ENCODE measurements around the gene PGRMC1.
"Not testable (repeated sequence)": the region's sequence is repeated elsewhere in the genome, so short reads cannot be mapped to it uniquely, and the experiment has no call there.

PGRMC1 gene

GRCh38 chrX:119235872-119236622, at the start of gene PGRMC1:
PGRMC1 (plus strand) TSS chrX:119236285; CDS start chrX:119236364, 79 bp downstream.
- DNase-seq = peak; percentile 70

DNA sequence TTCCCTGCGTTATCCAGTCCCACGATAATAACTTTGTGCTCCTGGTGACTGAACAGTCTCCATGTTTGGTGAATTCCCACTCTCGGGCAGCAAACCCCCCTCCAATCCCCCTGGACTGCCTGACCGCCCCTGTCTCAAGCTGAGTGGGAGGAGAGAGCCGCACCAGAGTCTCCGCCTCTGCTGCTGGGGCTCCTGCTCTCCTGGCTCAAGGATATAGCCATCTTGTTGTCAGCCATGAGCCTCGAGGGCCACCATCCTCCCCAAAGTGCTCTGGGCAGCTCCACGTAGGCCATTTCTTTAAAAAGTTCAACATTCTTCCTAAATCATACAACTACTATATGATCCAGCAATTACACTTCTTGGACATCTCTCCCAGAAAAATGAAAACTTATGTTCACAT, 49.3 kb upstream of the PGRMC1 start:
- DNase-seq = no peak

GRCh38 chrX:119187298-119187697, 48.8 kb upstream of the PGRMC1 start:
- no peak for DNase-seq

DNA sequence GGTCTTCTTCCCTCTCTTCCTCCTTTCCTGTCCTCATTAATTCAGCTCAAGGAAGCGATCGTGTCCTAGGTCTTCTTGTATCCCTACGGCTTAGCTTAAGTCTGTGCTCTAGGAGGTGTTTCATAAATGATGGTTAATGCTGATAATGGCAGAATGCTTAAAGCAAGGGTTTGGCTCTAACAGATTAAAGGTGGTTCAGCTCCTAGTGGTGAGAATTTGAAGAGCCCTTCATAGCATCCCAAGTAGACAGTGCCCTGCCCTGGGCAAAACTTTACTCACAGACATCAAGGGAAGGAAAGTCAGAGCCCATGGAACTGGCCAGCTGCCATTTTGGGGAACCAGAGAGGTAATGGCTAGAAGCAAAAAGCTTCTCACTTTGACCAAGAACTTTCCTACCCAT, 47.0 kb upstream of the PGRMC1 start:
- DNase-seq = no peak

- no peak for DNase-seq
Measured at GRCh38 chrX:119189595-119189994, 46.5 kb upstream of the PGRMC1 start.

DNA sequence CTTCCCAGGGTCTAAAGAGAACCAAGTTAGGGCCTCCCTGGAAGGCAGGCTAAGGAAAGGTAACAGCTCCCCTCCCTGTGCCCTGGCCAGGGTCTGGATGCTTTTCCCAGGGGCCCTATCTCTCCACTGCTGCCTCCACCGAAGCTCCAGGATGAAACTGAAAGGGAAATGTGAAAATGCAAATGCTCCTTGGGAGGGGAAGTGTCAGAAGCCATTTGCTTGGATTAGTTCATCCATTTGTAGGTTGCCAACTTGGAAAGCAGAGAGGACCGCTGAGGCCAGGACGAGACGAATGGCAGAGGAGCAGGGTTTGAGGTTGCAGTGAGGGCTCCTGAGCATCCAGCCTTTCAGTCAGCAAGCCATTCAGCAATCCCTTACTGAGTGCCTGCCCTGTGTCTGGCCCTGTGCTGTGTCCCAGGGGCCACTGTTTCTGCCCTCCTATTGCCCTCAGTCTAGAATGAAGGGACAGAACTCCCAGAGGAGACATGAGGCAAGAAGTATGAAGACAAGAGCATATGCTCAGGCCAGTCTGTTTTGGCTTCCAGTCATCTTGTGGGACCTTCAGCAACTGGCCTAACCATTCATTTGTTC, 45.9 kb upstream of the PGRMC1 start:
- DNase-seq = no peak

- no peak for DNase-seq
Measured at GRCh38 chrX:119190831-119191230, 45.3 kb upstream of the PGRMC1 start.

GRCh38 chrX:119194621-119195020, 41.5 kb upstream of the PGRMC1 start:
- no peak for DNase-seq

GRCh38 chrX:119201570-119201969, 34.5 kb upstream of the PGRMC1 start:
- DNase-seq = no peak

DNA sequence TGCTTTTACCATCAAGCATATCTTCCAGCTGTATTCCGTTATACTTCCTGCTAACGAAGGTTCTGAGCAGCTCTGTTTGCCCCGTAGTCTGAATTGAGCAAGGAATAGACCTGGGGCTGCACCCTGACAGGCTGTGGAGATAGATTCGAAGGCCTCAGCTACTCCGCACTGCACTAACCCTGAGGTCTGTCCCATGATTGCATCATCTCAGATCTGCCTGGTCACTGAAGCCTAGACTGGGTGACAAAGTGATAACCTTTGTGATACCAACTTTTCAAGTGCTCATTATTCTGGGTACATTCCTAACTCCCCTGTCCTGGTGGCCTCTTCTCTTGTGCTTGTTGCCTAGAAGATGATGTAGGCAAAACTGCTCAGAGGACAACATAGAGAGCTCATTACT, 29.9 kb upstream of the PGRMC1 start:
- no peak for DNase-seq

GRCh38 chrX:119207483-119207882, 28.6 kb upstream of the PGRMC1 start:
- not testable (repeated sequence) for DNase-seq

DNA sequence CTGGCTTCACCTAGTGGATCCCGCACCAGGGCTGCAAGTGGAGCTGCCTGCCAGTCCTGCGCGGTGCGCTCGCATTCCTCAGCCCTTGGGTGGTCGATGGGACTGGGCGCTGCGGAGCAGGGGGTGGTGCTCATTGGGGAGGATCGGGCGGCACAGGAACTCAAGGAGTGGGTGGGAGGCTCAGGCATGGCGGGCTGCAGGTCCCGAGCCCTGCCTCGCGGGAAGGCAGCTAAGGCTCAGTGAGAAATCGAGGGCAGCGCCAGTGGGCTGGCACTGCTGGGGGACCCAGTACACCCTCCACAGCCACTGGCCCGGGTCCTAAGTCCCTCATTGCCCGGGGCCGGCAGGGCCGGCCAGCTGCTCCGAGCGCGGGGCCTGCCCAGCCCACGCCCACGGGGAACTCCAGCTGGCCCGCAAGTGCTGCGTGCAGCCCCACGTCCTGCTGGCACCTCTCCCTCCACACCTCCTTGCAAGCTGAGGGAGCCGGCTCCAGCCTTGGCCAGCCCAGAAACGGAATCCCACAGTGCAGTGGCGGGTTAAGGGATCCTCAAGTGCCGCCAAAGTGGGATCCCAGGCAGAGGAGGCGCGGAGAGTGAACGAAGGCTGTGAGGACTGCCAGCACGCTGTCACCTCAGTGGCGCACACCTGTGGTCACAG, 27.6 kb upstream of the PGRMC1 start:
- DNase-seq = no peak

GRCh38 chrX:119210931-119211648, 25.0 kb upstream of the PGRMC1 start:
- DNase-seq = not testable (repeated sequence)

GRCh38 chrX:119211649-119212014, 24.5 kb upstream of the PGRMC1 start:
- no peak for DNase-seq

DNA sequence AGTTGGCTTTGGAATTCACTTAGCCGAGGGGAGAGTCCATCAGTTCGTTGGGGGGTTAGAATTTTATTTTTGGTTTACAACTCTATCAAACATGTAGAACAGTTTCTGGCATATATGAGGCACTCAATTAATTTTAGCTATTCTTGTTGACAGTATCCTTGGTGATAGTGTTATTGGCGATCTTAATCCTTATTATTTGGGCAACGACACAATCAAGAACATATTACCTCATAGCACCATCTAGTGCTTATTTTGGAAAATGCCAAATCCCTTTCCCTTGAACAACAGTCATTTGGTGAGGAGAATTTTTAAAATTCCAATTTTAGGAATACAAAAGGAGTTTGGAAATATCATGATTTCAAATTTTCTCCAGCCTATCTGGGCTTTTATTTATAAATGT, 17.9 kb upstream of the PGRMC1 start:
- no peak for DNase-seq

GRCh38 chrX:119222932-119223331, 13.2 kb upstream of the PGRMC1 start:
- DNase-seq = no peak

DNA sequence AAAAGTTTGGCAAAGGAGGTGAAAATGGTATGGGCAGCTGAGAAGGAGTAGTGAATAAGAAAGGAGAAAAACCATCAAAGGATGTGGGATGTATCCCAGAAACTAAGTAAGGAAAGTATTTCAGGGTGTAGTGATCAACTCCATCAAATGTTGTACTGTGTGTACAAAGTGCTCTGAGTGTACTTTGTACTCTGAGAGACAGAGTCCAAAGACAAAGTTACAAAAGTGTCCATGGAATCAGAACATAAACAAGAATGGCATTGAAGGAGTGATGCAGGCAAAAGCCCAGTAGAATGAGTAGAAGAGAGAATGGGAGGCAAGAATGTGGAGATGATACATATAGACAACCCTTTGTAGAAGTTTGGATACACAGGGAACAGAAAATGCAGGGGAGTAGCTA, 12.3 kb upstream of the PGRMC1 start:
- DNase-seq = no peak

DNA sequence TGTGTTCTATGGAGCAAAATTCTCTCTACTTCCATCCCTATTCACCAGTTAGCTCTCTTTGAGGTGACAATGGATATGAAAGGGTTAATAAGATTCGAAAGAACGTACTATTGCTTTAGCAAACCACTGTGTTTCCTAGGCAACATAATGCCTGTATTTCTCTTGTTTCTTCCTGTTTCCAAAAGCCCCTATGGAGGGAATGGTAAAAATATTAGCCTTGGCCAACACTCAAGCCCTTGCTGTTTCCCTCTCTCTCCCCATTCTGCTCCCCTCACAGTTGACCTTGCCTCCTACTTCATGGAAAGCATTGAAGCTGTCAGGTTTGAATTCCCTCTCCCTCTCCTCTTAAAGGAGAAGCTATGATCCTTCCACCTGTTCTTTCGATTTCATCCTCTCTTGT, 9.6 kb upstream of the PGRMC1 start:
- DNase-seq = no peak

- DNase-seq = no peak
Measured at GRCh38 chrX:119228512-119229252, 7.4 kb upstream of the PGRMC1 start.

GRCh38 chrX:119229253-119229615, 6.9 kb upstream of the PGRMC1 start:
- no peak for DNase-seq

DNA sequence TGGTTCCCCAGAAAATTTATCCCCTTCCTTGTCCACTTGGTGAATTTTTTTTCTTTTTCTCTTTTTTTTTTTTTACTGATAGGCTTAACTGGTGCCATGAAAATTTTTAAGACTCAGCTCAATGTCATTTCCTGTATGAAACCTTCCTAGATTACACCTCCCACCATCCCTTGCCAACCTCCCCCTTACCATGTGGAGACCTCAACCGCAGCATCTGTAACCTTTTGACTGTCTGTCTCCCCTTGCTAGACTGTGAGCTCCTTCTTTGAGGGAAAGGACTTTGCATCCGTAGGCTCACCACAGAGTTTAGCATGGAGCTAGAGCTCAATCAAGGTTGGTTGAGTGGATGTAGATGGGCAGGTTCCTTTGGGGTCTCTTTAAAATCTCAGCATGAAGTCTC, 5.2 kb upstream of the PGRMC1 start:
- peak; percentile 0 for DNase-seq

GRCh38 chrX:119231936-119232445, 4.1 kb upstream of the PGRMC1 start:
- DNase-seq = no peak

GRCh38 chrX:119235051-119235511, 1.0 kb upstream of the PGRMC1 start:
- DNase-seq = no peak

All from stimulated activated naive CD4-positive, alpha-beta T cell treated with Interleukin-2 at 50 U/mL for 16 hours (primary cell).